HG02885 (cell line): ENCODE results near the gene KLK10.
"Not testable (repeated sequence)": the region's sequence is repeated elsewhere in the genome, so short reads cannot be mapped to it uniquely, and the experiment has no call there.

Experiments
- ATAC-seq: cut with Tn5 transposase; IDR thresholded peaks from one replicate; pipeline ENCODE4 v1.9.1; 2021; ENCODE audit warnings: mild to moderate bottlenecking; ENCODE audit not compliant: unreplicated experiment, poor library complexity

The KLK10 gene

GRCh38 chr19:50972795-50973376 lies 46.6 kb downstream of the KLK10 start:
- no peak for ATAC-seq

- not testable (repeated sequence) for ATAC-seq
These were observed 49.7 kb downstream of the KLK10 start for GRCh38 chr19:50969810-50970209.

GRCh38 chr19:50969413-50969760 lies 50.1 kb downstream of the KLK10 start, which contains the start of gene KLK6:
KLK6 (minus strand) TSS chr19:50969591; CDS start chr19:50968104, 1,487 bp downstream.
- no peak for ATAC-seq

- no peak for ATAC-seq
These were observed 50.6 kb downstream of the KLK10 start for GRCh38 chr19:50968716-50969412.

DNA sequence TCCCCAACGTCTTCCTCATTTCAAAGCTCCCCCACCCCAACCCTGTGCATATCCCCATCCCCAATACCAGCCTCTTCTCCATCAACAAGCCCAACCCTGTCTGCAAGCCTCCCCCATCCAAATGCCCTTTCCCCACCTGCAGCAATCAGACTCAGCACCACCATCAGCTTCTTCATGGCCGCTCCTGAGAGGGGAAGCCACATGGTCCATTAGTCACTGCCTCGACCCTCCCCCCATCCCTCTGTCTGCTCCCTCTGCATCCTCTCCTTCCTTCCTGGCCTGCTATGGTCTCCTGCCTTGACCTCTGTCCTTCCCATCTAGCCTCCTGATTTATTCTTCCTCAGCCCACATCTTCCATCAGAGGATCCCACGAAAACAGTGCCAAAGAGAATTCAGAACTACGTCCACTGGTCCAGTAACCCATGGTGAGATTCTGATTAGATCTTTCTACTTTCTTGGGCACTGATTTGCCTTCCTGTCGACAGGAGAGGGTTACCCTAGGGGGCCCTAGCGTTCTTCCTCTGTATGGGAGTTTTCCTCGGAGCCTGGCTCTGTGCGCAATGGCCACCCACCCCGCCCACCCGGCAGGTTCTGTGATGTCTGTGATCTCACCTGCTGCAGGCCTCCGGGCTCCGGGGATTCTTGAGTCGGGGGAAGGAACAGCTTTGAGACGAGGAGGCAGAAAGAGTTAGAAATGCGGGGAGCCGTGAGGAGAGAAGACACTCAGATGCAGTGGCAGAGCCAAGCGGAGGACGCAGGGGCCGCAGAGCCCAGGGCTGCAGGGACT lies 51.4 kb downstream of the KLK10 start:
- no peak for ATAC-seq

GRCh38 chr19:50964266-50964665 lies 55.2 kb downstream of the KLK10 start:
- ATAC-seq: no peak

- no peak for ATAC-seq
These were observed 56.1 kb downstream of the KLK10 start for GRCh38 chr19:50963381-50963780.
